Suprapubic skin (tissue), 3 donors: ENCODE data around the gene SRPK1.

Experiments
- CTCF ChIP-seq, 2 donors: fragments of 200-600 bp in 1 of 2; fragments of 450-650 bp in 1 of 2; sonication (generic) in 1 of 2; IDR thresholded peaks; one replicate each; pipeline ENCODE4 v1.5.1; 2016 to 2019; ENCODE audit warnings: antibody characterized with exemption in 2 of 2, mild to moderate bottlenecking in 1 of 2, moderate library complexity in 1 of 2
- EP300 ChIP-seq: sonication (generic); formaldehyde crosslinking; IDR thresholded peaks from one replicate; pipeline ENCODE4 v1.6.1; 2017; ENCODE audit warnings: antibody characterized with exemption

DNA sequence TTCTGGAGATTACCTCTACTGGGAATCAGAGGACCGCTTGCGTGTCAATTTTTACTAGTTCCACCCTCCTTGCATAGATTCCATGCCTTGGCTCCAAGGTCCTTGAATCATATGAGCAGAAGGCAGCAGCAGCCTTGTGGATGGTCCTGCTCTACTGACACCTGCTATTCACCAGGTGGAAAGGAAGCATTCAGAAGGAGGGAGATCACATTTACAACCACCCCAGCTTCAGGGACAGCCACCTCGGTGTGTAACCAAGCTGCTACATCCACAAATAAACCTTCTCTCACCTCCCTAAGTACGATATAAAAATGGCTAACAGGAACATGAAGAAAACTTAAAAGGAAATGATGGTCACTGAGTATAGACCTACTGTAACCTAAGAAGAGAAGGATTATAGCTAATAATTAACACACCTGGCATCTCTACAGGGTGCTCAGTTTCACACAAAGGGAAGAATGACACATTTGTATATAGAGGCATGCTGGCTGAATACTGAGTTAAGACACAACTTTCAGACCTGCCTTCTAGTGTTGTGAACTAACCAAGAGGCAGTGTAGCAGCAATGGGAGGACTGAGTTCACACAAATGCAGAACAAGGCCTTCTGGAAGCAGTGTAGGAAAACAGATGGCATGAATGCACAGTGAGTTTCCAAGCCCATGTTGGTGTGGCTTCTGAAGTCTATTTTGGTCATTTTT is 46.3 kb upstream of the SRPK1 start:
- no peak for TF ChIP-seq CTCF (IDR thresholded peaks at IDR 0.05)
- no peak for TF ChIP-seq EP300
